ENCODE results near the gene MPZ.
"Not testable (repeated sequence)": the region's sequence is repeated elsewhere in the genome, so short reads cannot be mapped to it uniquely, and the experiment has no call there.

The MPZ gene

GRCh38 chr1:161309868-161310267 lies at the start of gene MPZ:
Gene MPZ, minus strand, starts transcription at chr1:161309968. Its CDS starts 63 bp downstream, at chr1:161309905.
- DNase-seq: no peak

- DNase-seq: no peak
These were observed 49.5 kb upstream of the MPZ start for GRCh38 chr1:161359291-161359690.

GRCh38 chr1:161357073-161357472 lies 47.3 kb upstream of the MPZ start:
- DNase-seq: no peak

GRCh38 chr1:161351482-161351881 lies 41.7 kb upstream of the MPZ start:
- DNase-seq: no peak

- no peak for DNase-seq
These were observed 40.9 kb upstream of the MPZ start for GRCh38 chr1:161350671-161351070.

- DNase-seq: no peak
These were observed 33.1 kb upstream of the MPZ start for GRCh38 chr1:161342821-161343220.

GRCh38 chr1:161342177-161342576 lies 32.4 kb upstream of the MPZ start:
- DNase-seq: no peak

- no peak for DNase-seq
These were observed 26.0 kb upstream of the MPZ start for GRCh38 chr1:161335796-161336195.

GRCh38 chr1:161333166-161333565 lies 23.4 kb upstream of the MPZ start:
- no peak for DNase-seq

GRCh38 chr1:161330346-161330745 lies 20.6 kb upstream of the MPZ start:
- no peak for DNase-seq

GRCh38 chr1:161324020-161324419 lies 14.3 kb upstream of the MPZ start:
- DNase-seq: no peak

GRCh38 chr1:161315841-161316674 lies 6.3 kb upstream of the MPZ start:
- not testable (repeated sequence) for DNase-seq

- peak; percentile 85 to 86 for DNase-seq
These were observed 4.6 kb upstream of the MPZ start, which contains the start of gene SDHC for GRCh38 chr1:161314201-161314981. Gene SDHC, plus strand, starts transcription at chr1:161314381. Its CDS starts 25 bp downstream, at chr1:161314406.

GRCh38 chr1:161313554-161314200 lies 3.9 kb upstream of the MPZ start:
- DNase-seq: no peak

- DNase-seq: no peak
These were observed 1.9 kb upstream of the MPZ start for GRCh38 chr1:161311595-161312181.

GRCh38 chr1:161307892-161308638 lies 1.7 kb downstream of the MPZ start:
- DNase-seq: no peak

- no peak for DNase-seq
These were observed 2.5 kb downstream of the MPZ start for GRCh38 chr1:161307230-161307768.

- DNase-seq: peak; percentile 79 to 86
These were observed 3.8 kb downstream of the MPZ start for GRCh38 chr1:161305867-161306519.

GRCh38 chr1:161304927-161305866 lies 4.6 kb downstream of the MPZ start:
- peak in 1 of 2 donors; percentile 2 for DNase-seq

GRCh38 chr1:161300478-161300877 lies 9.3 kb downstream of the MPZ start:
- DNase-seq: no peak
